H7 (cell line): ENCODE data around the gene PREP. TPM values are rescaled to one million over a fixed set of nuclear protein-coding genes. Genes with fewer than 3 reads are reported as not detected.
"Not testable (repeated sequence)": the region's sequence is repeated elsewhere in the genome, so short reads cannot be mapped to it uniquely, and the experiment has no call there.

ENCODE experiments used
- DNase-seq: peaks from one replicate; pipeline ENCODE4 v3.0.0; 2012
- H3K27me3 ChIP-seq: 2 replicates; pipeline ENCODE4 v1.6.0; 2011; ENCODE audit warnings: mild to moderate bottlenecking, low read length; ENCODE audit not compliant: control insufficient read depth, insufficient read depth
- H3K36me3 ChIP-seq: replicated peaks from 2 replicates; pipeline ENCODE4 v1.5.1; 2011; ENCODE audit warnings: low read length; ENCODE audit not compliant: control insufficient read depth, insufficient read depth
- H3K4me3 ChIP-seq: 2 replicates; pipeline ENCODE4 v1.5.1; 2011; ENCODE audit warnings: low read depth, mild to moderate bottlenecking, control low read depth, low read length, moderate library complexity; ENCODE audit not compliant: insufficient read depth
- total RNA-seq: library from RNA; depleted of rRNA; stranded (reverse); fragments of >200 nt; shearing (Covaris generic); gene quantifications from 2 replicates; pipeline ENCODE4 v1.2.3, GENCODE V29; 2014

The PREP gene
- total RNA-seq, 1 experiment from 2014 or later: 19.5 TPM

DNA sequence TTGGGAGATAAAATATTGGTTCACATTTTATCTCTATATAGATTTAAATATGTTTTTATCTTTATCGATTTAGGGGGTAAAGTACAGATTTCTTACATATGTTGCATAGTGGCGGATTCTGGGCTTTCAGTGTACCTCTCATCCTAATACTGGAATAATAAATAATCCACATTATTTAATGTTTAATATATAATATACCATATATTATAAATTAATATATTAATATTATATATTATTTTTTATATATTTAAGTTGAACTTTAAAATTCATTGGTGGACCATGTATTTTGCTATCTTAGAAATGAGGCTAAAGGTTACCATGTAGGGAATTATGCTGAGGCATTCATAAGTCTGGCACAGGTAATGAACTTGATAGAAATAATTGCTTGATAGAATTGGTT lies 133.5 kb downstream of the PREP start:
- Histone ChIP-seq H3K4me3 (no peak overlapping the region), H3K27me3 (no peaks in the 10 kb centered on the region), H3K36me3 (no peaks in the 10 kb centered on the region)
- DNase-seq: no peak

DNA sequence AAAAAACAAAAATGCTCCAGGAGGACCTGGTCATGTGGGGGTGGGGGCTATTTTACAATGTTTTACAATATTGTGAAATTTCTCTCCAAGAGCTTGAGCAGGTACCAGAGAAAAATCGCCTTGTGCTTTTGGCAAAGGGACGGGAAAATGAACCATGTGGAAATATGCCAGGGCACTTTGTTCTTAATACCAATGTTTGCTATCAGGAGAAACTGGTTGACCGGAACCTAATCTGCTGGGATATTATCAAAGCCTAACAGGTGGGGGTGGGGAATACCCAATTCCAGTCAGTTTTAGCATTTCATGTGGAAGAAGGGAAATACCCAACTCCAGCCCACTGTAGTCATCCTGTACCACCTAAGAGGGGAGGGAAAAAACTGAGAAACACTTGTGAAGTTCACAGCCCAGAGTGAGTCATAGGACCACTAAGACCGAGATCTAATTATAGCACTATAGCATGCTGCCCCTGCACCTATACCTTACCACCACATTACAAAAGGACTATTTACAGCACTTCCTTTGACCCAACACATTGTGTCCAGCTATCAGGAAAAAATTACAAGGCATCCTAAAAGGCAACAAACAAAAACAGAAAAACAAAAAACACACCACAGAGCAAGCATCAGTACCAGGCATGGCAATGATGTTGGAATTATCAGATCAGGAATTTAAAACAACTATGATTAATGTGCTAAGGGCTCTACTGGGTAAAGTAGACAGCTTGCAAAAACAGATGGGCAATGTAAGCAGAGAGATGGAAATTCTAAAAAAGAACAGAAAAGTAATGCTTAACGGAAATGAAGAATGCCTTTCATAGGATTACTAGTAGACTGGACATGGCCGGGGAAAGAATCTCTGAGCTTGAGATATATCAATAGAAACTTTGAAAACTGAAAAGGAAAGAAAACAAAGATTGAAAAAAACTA lies 138.9 kb downstream of the PREP start:
- Histone ChIP-seq H3K4me3 (no peak overlapping the region), H3K27me3 (no peaks in the 10 kb centered on the region), H3K36me3 (no peaks in the 10 kb centered on the region)
- DNase-seq: no peak

DNA sequence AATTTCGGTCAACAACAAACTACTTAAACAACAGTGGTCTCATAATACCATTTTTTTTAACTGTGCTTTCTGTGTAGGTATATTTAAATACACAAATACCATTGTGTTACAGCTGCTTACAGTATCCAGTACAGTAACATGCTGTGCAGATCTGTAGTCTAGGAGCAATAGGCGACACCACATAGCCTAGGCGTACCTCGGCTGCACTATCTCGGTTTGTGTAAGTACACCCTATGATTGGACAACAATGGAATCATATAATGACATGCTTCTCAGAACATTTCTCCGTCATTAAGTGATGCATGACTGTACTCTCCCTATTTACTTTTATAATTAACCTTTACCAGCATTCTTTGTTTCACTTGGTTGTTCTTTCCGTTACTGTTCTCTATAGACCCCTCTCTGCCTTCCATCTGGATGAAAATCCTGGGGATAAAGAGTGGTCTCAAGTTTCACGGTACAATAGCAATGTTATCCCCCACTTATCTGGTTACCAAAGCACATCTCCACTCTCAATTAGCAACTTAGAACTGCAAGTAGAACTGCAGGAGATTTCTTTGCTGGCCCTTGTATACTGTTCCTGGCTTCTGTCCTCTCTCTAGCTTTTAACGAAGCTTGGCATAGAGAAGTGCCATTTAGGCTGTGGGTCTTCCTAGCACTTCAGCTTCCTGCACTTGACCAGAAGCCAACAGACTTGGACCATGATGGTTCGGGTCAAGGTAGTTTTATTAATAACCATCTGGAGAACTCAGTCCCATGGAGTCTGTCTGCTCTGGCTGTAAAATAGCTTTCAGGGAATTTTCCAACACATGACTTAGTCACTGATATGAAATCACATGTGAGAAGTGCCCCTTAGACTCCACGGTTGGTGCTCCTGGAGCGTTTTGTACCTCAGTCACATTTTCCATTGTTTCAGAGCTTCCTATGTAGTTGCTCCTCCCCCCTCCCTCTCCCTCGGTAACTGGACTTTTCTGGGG lies 142.7 kb downstream of the PREP start:
- no peak for DNase-seq
- H3K36me3 ChIP-seq: no peaks in the 10 kb centered on the region
- H3K4me3 ChIP-seq: no peak overlapping the region
- no peaks in the 10 kb centered on the region for H3K27me3 ChIP-seq

DNA sequence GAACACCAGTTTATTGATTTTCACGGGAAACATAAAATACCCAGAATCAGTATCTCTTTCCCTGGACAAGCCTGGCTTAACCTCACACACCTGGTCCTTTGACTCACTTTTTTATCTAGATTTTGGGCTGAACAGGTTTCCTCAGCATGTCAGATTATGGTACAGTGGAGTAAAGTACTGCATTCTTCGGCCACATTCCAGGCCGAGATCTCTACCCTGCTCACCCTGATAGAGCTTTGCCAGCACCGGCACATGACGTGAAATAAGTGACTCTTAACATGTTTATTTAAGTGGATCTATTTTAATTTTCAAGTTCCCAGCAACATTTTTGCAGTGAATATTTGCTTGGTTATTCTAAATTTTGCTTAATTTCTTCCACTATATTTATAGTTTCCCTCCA lies 144.1 kb downstream of the PREP start:
- no peak overlapping the region for H3K4me3 ChIP-seq
- H3K36me3 ChIP-seq: no peaks in the 10 kb centered on the region
- no peak for DNase-seq
- H3K27me3 ChIP-seq: no peaks in the 10 kb centered on the region

DNA sequence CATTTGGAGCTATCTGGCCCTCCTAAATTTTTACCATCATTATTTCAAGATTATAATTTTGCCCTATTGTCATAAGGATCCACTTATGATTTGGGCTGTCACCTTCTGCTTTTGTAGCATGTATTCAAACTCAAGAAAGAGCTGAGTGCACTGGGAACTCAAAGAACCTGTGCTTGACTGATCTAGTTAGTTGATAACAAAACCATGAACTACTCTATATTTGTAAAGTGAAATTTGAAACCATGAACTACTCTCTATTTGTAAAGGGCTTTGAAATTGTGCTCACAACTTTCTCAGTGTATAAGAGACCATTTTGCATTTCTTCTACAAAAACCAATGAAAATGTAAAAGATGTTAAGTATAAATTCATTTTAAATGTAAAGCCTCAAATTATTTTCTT lies 145.5 kb downstream of the PREP start:
- no peaks in the 10 kb centered on the region for H3K36me3 ChIP-seq
- no peaks in the 10 kb centered on the region for H3K27me3 ChIP-seq
- no peak overlapping the region for H3K4me3 ChIP-seq
- no peak for DNase-seq

DNA sequence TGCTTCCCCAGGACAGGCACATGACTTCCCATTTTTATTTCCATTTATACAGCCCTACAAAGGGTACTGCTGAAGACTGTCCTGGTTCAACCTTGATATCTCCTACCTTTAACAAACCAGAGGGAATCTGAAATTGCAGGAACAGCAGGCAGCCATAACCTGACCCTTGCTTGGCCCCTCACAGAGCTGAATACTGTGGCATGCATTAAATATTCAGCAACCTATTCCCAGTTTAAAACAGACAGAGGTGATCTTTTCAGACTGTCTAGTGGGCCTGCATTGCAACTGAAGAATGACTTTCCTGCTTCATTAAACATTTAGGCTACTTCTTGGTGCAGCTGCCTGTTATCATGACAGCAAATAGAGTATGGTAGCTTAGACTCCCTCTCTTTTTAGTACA lies 146.3 kb downstream of the PREP start:
- Histone ChIP-seq H3K4me3 (no peak overlapping the region), H3K36me3 (no peaks in the 10 kb centered on the region), H3K27me3 (no peaks in the 10 kb centered on the region)
- no peak for DNase-seq

DNA sequence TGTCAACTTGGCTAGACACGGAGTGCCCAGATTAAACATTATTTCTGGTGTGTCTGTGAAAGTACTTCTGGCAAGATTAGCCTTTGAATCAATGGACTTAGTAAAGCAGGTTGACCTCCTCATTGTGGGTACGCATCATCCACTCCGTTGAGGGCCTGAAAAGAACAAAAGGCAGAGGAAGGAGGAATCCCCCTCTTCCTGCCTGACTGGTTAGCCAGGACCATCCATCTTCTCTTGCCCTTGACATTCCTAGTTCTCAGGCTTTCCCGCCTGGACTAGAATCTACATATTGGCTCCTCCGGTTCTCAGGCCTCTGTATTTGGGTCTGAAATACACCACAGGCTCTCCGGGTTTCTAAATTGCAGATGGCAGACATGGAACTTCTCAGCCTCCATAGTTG lies 149.1 kb downstream of the PREP start:
- no peak for DNase-seq
- Histone ChIP-seq H3K27me3 (no peaks in the 10 kb centered on the region), H3K4me3 (no peak overlapping the region), H3K36me3 (no peaks in the 10 kb centered on the region)

DNA sequence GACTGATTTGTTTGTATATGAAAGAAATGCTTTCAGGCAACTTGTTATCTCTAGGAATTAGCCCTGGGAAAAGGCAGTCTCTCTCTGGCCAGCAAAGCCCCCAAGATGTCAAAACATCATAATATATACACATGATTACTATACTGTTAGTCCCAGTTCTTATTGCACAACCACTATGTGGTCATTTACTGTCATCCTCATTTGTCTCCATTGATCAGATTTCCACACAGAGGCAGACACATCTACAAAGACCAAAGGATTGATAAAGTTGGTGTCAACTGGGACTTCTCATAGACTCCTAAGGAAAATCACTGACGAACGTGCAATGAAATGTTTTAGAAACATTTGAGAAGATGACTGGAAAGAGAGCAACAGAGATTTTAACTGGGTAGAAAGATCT lies 151.2 kb downstream of the PREP start:
- Histone ChIP-seq H3K36me3 (no peaks in the 10 kb centered on the region), H3K4me3 (no peak overlapping the region), H3K27me3 (no peaks in the 10 kb centered on the region)
- DNase-seq: no peak

DNA sequence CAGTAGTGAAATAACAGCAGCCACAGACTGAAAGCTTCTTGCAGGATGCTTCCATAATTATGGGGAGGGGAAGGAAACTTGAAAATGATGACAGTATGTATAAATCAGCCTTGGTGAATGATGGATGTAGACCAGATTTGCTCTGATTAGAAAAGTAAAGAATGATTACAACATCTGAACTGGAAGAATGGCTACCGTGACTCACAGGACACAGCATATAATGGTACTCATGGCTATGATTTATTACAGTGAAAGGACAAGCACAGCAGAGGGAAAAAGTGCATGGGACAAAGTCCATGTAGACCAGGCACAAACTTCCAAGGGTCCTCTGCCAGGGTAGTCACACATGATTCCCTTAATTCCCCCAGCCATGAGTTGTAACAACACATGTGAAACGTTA lies 152.3 kb downstream of the PREP start:
- Histone ChIP-seq H3K4me3 (no peak overlapping the region), H3K27me3 (no peaks in the 10 kb centered on the region), H3K36me3 (no peaks in the 10 kb centered on the region)
- DNase-seq: no peak

DNA sequence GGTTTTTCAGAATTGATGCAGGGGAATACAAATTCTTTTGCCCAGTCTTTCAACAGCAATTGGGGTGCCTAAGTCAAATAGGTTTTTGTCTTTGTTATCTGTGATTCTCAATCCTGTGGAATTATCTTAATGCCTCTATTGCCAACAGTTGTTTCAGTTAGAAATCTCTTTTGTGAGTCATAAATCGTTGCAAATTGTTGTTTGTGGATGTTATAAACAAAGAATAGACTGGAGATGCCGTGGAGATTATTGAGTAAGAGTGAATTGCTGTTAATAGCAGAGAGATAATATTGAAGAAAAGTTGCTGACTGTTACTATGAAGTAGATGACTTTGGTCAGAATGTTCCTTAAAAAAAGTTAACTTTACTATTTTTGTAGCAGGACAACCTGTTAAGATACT lies 159.4 kb downstream of the PREP start:
- no peaks in the 10 kb centered on the region for H3K36me3 ChIP-seq
- no peaks in the 10 kb centered on the region for H3K27me3 ChIP-seq
- H3K4me3 ChIP-seq: no peak overlapping the region
- no peak for DNase-seq

DNA sequence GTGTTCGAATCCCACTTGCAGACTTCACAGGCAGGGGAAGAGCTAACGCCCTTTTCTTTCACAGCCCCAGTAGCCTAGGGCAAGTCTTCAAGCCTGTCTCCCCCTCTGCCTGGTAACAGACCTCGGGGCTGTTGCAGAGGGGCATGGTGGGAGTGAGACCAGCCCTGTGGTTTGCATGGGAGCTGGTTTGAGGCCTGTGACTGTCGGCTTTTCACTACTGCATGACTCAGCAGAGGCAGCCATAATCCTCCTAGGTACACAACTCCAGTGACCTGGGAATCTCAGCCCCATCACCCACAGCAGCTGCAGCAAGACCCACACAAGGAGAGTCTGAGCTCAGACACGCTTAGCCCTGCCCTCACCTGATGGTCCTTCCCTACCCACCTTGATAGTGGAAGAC lies 167.7 kb downstream of the PREP start:
- Histone ChIP-seq H3K27me3 (no peaks in the 10 kb centered on the region), H3K4me3 (no peak overlapping the region), H3K36me3 (no peaks in the 10 kb centered on the region)
- no peak for DNase-seq

DNA sequence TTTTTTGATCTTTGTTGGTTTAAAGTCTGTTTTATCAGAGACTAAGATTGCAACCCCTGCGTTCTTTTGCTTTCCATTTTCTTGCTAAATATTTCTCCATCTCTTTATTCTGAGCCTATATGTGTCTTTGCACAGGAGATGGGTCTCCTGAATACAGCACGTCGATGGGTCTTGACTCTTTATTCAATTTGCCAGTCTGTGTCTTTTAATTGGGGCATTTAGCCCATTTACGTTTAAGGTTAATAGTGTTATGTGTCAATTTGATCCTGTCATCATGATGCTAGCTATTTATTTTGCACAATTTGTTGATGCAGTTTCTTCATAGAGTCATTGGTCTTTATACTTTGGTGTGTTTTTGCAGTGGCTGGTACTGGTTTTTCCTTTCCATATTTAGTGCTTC lies 171.1 kb downstream of the PREP start:
- H3K4me3 ChIP-seq, H3K27me3 ChIP-seq, DNase-seq, H3K36me3 ChIP-seq: not testable (repeated sequence)
